ENCODE measurements around the gene SIRT4. TPM values are rescaled to one million over a fixed set of nuclear protein-coding genes. Genes with fewer than 3 reads are reported as not detected.

Gene SIRT4
- total RNA-seq, 4 donors from 2014 or later: 1.8 to 4.4 (median 3.6) TPM

DNA sequence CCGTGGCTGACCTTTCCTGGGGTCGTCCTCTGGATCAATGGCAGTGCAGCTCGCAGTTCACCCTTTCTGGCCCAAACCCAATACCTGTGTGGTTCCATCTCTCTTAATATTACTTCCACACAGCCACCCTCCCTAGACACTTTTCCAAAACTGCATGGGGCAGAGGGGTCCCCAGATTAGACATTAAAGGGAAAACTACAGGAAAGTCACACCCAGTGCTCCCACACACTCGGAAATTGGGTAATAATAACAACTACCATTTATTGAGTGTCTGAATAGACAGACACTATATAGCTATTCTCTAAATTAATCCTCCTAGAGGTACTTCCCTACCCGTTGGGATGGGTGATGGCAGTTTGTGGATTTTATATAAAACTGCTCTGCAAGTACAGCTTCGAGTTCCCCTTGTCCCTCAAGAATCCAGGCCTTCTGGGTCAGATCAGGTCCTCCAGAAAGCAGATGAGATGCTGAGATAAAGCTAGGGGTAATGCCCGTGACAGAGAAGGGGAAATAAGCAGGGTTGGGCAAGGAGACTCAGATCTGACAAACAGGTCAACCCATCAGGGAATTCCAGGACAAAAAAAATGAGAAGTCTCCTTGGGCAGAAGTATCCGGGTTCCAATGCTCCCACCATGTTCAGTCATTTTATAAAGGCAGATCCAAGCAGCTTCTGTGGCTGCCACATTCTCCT, 35.8 kb upstream of the SIRT4 start:
- H3K4me1 ChIP-seq: peaks cover 44% of the 10 kb centered on the region
- no peaks in the 10 kb centered on the region for H3K9me3 ChIP-seq
- no peaks in the 10 kb centered on the region for H3K27me3 ChIP-seq
- no peak for DNase-seq (ENCODE audit: low spot score in 2 of 2)
- 23% methylated on average over 8 of the region's 8 CpGs for WGBS
- H3K36me3 ChIP-seq: no peaks in the 10 kb centered on the region
- no peak overlapping the region for H3K27ac ChIP-seq
- H3K4me3 ChIP-seq: no peak overlapping the region
- TF ChIP-seq, protein P1, sequence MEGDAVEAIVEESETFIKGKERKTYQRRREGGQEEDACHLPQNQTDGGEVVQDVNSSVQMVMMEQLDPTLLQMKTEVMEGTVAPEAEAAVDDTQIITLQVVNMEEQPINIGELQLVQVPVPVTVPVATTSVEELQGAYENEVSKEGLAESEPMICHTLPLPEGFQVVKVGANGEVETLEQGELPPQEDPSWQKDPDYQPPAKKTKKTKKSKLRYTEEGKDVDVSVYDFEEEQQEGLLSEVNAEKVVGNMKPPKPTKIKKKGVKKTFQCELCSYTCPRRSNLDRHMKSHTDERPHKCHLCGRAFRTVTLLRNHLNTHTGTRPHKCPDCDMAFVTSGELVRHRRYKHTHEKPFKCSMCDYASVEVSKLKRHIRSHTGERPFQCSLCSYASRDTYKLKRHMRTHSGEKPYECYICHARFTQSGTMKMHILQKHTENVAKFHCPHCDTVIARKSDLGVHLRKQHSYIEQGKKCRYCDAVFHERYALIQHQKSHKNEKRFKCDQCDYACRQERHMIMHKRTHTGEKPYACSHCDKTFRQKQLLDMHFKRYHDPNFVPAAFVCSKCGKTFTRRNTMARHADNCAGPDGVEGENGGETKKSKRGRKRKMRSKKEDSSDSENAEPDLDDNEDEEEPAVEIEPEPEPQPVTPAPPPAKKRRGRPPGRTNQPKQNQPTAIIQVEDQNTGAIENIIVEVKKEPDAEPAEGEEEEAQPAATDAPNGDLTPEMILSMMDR (IDR thresholded peaks at IDR 0.05): no peak
- TF ChIP-seq POLR2AphosphoS5 (IDR thresholded peaks at IDR 0.05) (no peak), EP300 (IDR thresholded peaks at IDR 0.05) (no peak), POLR2A (IDR thresholded peaks at IDR 0.05) (no peak)

DNA sequence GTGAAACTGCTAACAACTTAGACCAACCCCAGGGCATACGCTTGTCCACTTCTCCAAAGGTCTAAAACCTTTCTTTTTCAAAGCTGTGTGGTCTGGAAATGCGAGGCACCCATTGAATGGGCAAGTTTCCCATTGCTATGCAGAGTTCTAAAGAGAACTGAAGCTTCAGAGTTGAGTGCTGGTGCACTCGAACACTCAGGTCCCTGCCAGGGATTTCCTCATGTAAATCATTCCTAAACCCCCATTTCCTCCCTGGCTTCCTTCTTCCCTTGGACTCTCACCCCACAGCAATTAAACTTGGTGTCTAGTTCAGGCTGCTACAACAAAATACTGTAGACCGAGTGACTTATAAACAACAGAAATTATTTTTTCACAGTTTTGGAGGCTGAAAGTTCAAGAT, 34.4 kb upstream of the SIRT4 start:
- Histone ChIP-seq H3K27ac (no peak overlapping the region), H3K9me3 (no peaks in the 10 kb centered on the region), H3K4me1 (peaks cover 29% of the 10 kb centered on the region), H3K4me3 (no peak overlapping the region), H3K27me3 (no peaks in the 10 kb centered on the region), H3K36me3 (no peaks in the 10 kb centered on the region)
- DNase-seq (ENCODE audit: low spot score in 2 of 2): no peak
- TF ChIP-seq, protein P1 (IDR thresholded peaks at IDR 0.05): no peak
- no peak for TF ChIP-seq POLR2AphosphoS5 (IDR thresholded peaks at IDR 0.05)
- TF ChIP-seq EP300 (IDR thresholded peaks at IDR 0.05): no peak
- TF ChIP-seq POLR2A (IDR thresholded peaks at IDR 0.05): no peak
- 32% methylated on average over 3 of the region's 4 CpGs for WGBS

DNA sequence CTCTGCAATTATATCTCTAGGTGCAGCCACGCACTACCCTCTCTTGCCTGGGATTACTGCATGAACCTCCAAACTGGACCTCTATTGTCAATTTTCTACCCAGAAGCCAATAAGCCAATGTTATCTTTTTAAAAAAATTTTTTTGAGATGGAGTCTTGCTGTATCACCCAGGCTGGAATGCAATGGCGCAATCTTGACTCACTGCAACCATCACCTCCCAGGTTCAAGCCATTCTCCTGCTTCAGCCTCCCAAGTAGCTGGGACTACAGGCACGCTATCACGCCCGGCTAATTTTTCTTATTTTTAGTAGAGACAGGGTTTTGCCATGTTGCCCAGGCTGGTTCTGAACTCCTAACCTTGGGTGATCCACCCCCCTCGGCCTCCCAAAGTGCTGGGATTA, 25.4 kb upstream of the SIRT4 start:
- Histone ChIP-seq H3K9me3 (no peaks in the 10 kb centered on the region), H3K27ac (no peak overlapping the region), H3K36me3 (no peaks in the 10 kb centered on the region), H3K27me3 (no peaks in the 10 kb centered on the region), H3K4me3 (no peak overlapping the region), H3K4me1 (no peaks in the 10 kb centered on the region)
- 95% methylated on average over 6 of the region's 6 CpGs for WGBS
- no peak for DNase-seq (ENCODE audit: low spot score in 2 of 2)
- TF ChIP-seq, protein P1 (IDR thresholded peaks at IDR 0.05): no peak
- TF ChIP-seq POLR2AphosphoS5 (IDR thresholded peaks at IDR 0.05): no peak
- no peak for TF ChIP-seq EP300 (IDR thresholded peaks at IDR 0.05)
- no peak for TF ChIP-seq POLR2A (IDR thresholded peaks at IDR 0.05)

DNA sequence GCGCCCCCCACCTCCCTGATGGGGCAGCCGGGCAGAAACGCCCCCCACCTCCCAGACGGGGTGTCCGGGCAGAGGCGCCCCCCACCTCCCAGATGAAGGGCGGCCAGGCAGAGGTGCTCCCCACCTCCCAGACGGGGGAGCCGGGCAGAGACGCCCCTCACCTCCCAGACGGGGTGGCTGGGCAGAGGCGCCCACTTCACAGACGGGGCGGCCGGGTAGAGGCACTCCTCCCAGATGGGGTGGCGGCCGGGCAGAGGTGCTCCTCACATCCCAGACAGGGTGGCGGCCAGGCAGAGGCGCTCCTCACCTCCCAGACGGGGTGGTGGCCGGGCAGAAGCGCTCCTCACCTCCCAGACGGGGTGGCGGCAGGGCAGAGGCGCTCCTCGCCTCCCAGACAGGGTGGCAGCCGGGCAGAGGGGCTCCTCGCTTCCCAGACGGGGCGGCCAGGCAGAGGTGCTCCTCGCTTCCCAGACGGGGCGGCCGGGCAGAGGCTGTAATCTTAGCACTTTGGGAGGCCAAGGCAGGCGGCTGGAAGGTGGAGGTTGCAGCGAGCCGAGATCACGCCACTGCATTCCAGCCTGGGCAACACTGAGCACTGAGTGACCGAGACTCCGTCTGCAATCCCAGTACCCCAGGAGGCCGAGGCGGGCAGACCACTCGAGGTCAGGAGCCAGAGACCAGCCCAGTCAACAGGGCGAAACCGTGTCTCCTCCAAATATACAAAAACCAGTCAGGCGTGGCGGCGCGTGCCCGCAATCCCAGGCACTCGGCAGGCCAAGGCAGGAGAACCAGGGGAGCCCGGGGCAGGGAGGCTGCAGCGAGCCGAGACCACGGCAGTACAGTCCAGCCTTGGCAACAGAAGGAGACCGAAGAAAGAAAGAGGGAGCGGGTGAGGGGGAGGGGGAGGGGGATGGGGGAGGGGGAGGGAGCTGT, 23.7 kb upstream of the SIRT4 start:
- WGBS: 95% methylated on average over 28 of the region's 57 CpGs
- no peak overlapping the region for H3K27ac ChIP-seq
- no peak for TF ChIP-seq POLR2AphosphoS5 (IDR thresholded peaks at IDR 0.05)
- TF ChIP-seq, protein P1 (IDR thresholded peaks at IDR 0.05): no peak
- no peak for TF ChIP-seq EP300 (IDR thresholded peaks at IDR 0.05)
- no peak for TF ChIP-seq POLR2A (IDR thresholded peaks at IDR 0.05)

GRCh38 chr12:120283318-120283717, 18.8 kb upstream of the SIRT4 start:
- no peaks in the 10 kb centered on the region for H3K36me3 ChIP-seq
- no peaks in the 10 kb centered on the region for H3K27me3 ChIP-seq
- H3K4me1 ChIP-seq: no peaks in the 10 kb centered on the region
- 70% methylated on average over 7 of the region's 7 CpGs for WGBS
- no peak overlapping the region for H3K4me3 ChIP-seq
- no peak overlapping the region for H3K27ac ChIP-seq
- DNase-seq (ENCODE audit: low spot score in 2 of 2): no peak
- TF ChIP-seq EP300 (IDR thresholded peaks at IDR 0.05): no peak
- TF ChIP-seq POLR2A (IDR thresholded peaks at IDR 0.05): no peak
- no peak for TF ChIP-seq POLR2AphosphoS5 (IDR thresholded peaks at IDR 0.05)
- TF ChIP-seq, protein P1 (IDR thresholded peaks at IDR 0.05): no peak
- no peaks in the 10 kb centered on the region for H3K9me3 ChIP-seq

More for the DNA sequence above, 23.7 kb upstream of the SIRT4 start:
- Histone ChIP-seq H3K4me1 (no peaks in the 10 kb centered on the region), H3K9me3 (no peaks in the 10 kb centered on the region), H3K4me3 (no peak overlapping the region), H3K27me3 (no peaks in the 10 kb centered on the region), H3K36me3 (no peaks in the 10 kb centered on the region)
- DNase-seq (ENCODE audit: low spot score in 2 of 2): no peak

Data from suprapubic skin (tissue), 4 donors.